IPS-NIHi7 (cell line): ENCODE measurements around the gene TMEM94.
"Not testable (repeated sequence)": the region's sequence is repeated elsewhere in the genome, so short reads cannot be mapped to it uniquely, and the experiment has no call there.

ENCODE experiments used
- DNase-seq: peaks from one replicate; pipeline ENCODE4 v3.0.0; 2012; ENCODE audit warnings: mixed read lengths; ENCODE audit errors: extremely low spot score

TMEM94 gene

DNA sequence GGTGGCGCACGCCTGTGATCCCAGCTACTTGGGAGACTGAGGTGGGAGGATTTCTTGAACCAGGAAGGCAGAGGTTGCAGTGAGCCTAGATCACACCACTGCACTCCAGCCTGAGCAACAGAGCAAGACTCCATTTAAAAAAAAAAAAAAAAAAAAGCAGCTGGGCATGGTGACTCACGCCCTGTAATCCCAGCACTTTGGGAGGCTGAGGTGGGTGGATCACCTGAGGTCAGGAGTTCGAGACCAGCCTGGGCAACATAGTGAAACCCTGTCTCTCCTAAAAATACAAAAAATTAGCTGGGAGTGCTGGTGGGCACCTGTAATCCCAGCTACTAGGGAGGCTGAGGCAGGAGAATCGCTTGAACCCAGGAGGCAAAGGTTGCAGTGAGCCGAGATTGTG is 10.5 kb upstream of the TMEM94 start:
- DNase-seq, result not testable (repeated sequence)

DNA sequence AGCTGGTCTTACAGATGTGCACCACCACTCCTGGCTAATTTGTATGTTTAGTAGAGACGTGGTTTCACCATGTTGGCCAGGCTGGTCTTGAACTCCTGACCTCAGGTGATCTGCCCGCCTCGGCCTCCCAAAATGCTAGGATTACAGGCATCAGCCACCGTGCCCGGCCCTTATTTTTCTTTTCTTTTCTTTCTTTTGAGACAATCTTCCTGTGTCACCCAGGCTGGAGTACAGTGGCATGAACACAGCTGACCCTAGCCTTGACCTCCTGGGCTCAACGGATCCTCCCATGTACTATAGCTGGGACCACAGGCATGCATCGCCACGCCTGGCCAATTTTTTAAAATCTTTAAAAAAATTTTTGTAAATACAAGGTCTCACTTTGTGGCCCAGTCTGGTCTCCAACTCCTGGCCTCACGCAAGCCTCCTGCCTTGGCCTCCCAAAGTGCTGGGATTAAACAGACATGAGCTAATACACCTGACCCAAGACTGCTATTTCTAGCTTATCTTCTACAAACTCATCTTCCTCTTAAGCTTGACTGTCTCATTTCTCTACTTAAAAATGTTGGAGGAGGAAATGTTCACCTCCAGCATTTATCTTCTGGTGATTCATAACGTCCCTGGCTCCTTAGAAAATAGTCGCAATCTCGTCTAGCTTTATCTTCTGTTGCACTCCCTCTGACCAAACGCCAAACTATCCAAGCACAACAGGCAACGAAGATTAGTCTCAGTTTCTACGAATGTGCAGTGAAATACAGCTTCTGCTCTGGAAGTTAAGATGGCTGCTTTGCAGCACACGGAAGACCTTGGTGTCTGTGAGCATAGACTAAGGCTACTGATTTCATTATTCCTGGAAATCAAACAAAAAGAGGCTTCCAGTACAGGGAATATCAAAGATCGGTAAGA is 8.2 kb upstream of the TMEM94 start:
- no peak for DNase-seq

DNA sequence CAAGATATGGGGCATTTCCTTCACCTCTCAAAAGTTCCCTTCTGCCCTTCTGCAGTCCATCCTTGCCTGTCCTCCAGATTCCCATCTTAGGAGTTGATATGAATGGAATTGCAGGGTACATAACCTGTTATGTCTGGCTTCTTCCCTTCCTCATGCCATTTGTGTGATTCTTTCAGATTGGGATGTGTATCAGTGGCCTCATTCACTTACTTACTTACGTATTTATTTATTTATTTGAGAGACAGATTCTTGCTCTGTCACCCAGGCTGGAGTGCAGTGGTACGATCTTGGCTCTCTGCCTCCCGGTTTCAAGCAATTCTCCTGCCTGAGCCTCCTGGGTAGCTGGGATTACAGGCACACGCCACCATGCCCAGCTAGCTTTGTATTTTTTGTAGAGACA is 6.2 kb upstream of the TMEM94 start:
- DNase-seq, result no peak

DNA sequence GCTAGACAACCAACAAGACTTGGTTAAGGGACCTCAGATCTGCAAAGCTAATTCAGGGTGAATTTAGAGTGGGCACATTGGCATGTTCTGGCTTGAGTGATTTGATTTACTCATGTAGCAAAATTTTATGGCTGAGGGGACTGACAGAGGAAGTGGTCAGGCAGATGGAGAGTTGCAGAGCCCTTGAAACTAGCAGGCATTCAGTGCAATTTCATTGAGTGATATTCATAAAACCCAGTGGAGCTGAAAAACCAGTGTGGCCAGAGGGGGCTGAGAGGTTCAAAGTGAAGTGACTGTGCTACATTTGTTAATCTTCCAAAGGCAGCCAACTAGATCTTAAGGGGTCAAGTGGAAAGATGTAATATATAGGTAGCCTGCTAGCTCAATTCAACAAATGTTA is 2.2 kb upstream of the TMEM94 start:
- no peak for DNase-seq

GRCh38 chr17:75454672-75455071 is 1.8 kb upstream of the TMEM94 start:
- DNase-seq, result not testable (repeated sequence)

DNA sequence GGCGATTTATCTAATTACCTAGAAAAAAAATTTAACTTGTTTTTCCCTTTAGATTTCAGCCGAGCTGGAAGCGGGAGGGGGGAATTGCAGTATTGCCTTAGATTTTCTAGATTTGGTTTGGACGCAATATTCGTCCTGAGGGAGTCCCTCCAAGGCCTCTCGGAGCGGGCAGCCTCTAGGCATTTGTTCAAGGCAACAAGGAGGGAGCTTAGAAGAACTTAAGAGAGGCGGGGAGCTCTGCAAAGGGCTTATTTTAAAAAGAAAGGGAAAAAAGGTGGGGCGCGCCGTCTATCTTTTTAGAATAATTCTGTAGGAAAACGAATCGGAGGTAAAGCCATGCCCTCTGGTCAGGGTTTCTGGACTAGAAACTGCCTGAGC is 407 bp upstream of the TMEM94 start:
- no peak for DNase-seq

DNA sequence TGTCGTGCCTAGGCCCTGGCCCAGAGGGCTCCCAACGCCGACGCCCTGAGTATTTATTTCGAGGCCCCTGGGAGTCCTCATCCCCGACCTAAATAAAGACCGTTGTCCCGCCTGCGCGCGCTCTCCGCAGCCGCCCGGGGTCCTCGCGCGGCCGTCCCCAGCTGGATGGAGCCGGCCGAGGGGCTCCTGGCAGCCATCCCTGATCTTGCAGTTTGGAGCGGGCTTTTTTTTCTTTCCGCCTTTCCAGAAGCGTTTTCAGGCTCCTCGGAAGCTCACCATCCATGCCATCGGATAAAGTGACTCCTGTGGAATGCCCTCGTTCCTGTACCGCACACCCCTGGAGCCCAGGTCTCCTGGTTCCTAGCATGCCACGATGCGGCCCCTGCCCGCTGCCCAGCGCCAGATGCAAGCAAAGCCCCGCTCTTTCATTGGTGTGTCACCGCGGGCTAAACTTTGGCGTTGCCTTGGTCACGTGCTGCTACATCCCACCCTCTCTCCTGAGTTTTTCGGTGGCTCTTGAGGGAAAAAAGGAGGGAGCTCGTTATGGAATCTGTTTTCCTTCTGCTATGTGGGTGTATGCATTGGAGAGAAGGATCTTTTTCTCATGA is 716 bp downstream of the TMEM94 start:
- DNase-seq, result peak; percentile 67

GRCh38 chr17:75459246-75459589 is 2.8 kb downstream of the TMEM94 start:
- DNase-seq, result no peak

- no peak for DNase-seq
Observed at GRCh38 chr17:75459590-75460267, 3.3 kb downstream of the TMEM94 start.

GRCh38 chr17:75460295-75460694 is 3.9 kb downstream of the TMEM94 start:
- no peak for DNase-seq

- DNase-seq, result no peak
Observed at GRCh38 chr17:75463603-75464002, 7.2 kb downstream of the TMEM94 start.

DNA sequence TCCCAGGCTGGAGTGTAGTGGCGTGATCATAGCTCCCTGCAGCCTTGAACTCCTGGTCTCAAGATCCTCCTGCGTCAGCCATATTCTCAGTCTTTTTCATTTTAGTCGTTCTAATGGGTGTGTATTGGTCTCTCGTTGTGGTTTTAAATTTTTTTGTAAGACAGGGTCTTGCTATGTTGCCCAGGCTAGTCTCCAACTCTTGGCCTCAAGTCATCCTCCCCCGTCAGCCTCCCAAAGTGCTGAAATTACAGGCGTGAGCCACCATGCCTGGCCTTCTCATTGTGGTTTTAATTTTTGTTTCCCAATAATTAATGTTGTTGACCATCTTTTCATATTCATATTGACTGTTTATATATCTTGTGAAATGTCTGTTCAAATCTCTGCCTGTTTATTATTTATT is 8.6 kb downstream of the TMEM94 start:
- DNase-seq, result no peak

DNA sequence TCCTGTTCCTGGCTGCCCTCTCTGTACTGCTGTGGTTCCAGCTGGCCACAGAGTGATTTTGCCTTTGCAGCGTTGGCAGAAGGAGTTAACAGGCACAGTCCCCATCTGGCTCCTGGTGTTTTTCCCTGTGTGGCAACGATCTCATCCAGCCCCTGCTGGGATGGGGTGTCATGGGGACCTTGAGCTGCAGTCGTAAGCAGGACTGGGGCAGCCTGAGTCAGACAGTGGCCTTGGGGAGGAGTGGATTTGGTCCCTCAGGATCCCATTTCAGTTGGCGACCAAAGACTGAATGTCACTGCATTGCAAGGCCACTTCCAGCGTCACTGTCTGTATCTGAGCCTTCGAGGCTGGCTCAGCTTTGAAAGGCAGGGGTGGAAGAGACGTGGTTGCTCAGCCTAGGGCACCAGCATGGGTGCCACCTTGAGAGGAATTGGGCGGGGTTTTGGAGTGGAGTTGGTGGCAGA is 11.9 kb downstream of the TMEM94 start:
- DNase-seq, result no peak

GRCh38 chr17:75468779-75469373 is 12.4 kb downstream of the TMEM94 start:
- DNase-seq, result no peak

- DNase-seq, result no peak
Observed at GRCh38 chr17:75471207-75471606, 14.8 kb downstream of the TMEM94 start.

GRCh38 chr17:75472119-75472518 is 15.7 kb downstream of the TMEM94 start:
- no peak for DNase-seq

DNA sequence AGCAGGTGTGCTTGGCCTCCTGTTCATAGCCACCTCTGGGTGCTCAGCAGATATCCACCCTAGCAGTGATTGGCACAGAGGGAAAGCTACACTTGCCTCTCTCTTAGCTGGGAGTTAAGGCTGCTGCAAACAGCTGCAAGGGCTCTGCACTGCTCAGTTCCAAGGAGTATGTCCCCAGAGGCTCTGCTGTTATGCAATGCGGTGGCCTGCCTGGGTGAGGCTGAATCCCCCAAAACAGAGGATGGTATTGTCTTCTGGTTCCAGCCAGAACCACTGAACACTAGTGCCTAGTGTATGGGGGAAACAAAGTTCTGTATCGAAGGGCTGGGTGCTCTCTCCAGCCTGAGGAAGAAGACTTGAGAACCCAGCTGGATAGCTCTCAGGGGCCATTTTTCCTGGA is 16.8 kb downstream of the TMEM94 start:
- no peak for DNase-seq

- DNase-seq, result no peak
Observed at GRCh38 chr17:75474736-75475135, 18.3 kb downstream of the TMEM94 start.

DNA sequence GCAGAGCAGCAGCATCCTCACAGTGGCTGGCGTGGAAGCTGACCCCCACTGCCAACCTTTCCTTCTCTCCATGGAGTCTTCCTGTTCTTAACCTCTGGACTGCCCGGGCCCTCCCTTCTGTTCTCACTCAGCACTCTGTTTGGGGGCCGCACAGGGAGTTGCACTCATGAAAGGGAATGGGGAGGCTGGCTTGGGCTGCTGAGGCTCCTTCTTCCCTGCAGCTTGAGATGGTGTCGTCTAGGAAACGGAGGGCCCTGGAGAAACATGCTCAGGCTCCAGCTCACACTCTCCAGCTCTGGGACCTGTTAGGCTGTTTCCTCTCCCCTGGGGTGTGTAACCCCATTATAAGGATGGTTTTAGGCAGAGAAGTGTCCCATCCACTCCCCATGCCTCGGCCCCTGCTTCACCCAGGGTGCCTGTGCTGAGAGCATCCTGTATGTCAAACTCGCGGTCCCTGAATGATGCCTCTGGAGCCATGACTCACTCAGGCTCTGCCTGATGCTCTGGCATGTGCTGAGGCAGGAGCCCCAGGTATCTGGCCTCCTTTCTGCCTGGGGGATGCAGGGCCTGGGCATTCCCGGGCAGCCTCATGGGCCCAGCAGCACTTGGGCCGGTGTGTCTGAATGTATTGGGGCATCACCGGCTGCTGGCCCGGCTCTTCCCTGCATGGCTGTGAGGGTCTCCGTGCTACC is 18.9 kb downstream of the TMEM94 start:
- no peak for DNase-seq

DNA sequence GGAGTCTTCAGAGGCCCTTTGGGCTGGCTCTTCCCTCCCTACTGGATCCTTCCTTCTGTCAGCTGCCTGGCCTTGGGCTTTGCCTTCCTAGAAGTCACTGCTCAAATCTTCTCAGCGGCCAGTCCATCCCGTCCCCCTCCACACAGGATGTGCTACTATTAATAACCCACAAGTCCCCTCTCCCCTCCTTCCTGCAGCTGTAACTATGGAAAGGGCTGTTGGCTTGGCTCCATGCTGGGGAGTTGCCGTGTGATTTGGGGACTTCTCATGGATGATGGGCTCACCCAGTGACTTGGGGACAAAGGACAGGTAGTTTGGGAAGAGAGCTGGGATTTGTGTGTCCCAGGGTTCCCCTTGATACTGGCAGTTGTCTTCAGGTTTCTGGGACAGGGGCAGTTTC is 19.4 kb downstream of the TMEM94 start:
- no peak for DNase-seq

DNA sequence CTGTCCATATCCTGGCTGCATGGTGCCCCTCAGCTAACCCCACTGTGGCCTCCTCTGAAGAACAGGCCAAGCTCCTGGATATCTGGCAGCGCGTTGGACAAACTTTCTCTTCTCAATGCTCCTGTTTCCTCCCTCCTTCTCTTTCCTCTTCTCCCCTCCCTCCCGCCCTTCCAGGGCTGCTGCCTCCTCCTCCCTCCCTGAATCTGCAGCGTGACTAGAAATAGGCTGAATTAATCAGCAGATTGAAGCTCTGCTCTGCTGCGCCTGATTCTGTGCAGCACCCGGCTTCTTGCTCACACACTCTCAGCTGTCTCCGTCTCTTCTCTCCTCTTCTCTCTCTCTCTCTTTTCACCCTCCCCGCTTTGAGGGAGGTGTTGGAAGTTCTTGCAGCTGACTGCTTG is 19.8 kb downstream of the TMEM94 start:
- DNase-seq, result no peak
